ENCODE results near the gene SCAMP4.

- TF ChIP-seq GATA3 (IDR thresholded peaks at IDR 0.05; ENCODE audit: low read depth, low read length) (no peak), GATA2 (IDR thresholded peaks at IDR 0.05; ENCODE audit: low read depth, low read length) (no peak)
Observed at GRCh38 chr19:1855828-1856255, 49.4 kb upstream of the SCAMP4 start.

Measured in SH-SY5Y (cell line).